Measurements from ENCODE around the gene CADPS2.

DNA sequence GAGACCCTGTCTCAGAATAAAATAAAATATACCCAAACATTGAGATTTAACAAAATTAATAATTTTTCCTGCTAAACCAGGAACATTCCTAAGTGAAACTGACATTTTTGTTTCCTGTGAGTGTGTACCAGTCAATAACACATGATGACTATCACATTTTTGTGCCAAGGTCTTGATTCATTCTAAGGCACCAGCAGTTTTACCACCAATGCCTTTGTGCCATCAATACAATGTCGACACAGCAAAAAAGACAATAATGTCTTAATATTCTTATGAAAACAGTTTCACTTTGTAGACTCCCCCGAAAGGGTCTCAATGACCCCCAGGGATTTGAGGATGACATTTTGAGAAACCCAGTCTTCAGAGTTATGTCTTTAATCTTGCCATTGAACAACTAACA is 7.2 kb upstream of the CADPS2 start:
- TF ChIP-seq CTCF (IDR thresholded peaks at IDR 0.05) (no peak), POLR2A (IDR thresholded peaks at IDR 0.05) (no peak)

Data from right lobe of liver (tissue), 4 donors.